GM12865 (cell line): ENCODE data around the gene MICAL2.
A peak's percentile ranks its signal among the peaks of the same experiment; 100 is the strongest.

ENCODE experiments used
- DNase-seq: peaks from one replicate; pipeline ENCODE4 v3.0.0; 2010; ENCODE audit warnings: low read depth
- H3K4me3 ChIP-seq: 2 replicates; pipeline ENCODE4 v1.5.1; 2011; ENCODE audit warnings: mild to moderate bottlenecking, low read depth, low read length, control low read depth
- CTCF ChIP-seq: IDR thresholded peaks from 2 replicates; pipeline ENCODE4 v1.5.1; 2011; ENCODE audit warnings: low read length, control low read depth, low read depth, inconsistent platforms; ENCODE audit not compliant: insufficient read depth; ENCODE audit errors: missing control alignments

MICAL2 gene

GRCh38 chr11:12281571-12282478, 171.4 kb downstream of the MICAL2 start:
- TF ChIP-seq CTCF: peak; percentile 93
- DNase-seq: peak; percentile 78

GRCh38 chr11:12282676-12283075, 172.3 kb downstream of the MICAL2 start:
- H3K4me3 ChIP-seq: no peak overlapping the region
- no peak for DNase-seq
- TF ChIP-seq CTCF: no peak

More at GRCh38 chr11:12281571-12282478, 171.4 kb downstream of the MICAL2 start:
- H3K4me3 ChIP-seq: no peak overlapping the region

- TF ChIP-seq CTCF: no peak
- H3K4me3 ChIP-seq: no peak overlapping the region
- DNase-seq: no peak
Observed at GRCh38 chr11:12284316-12285050, 174.1 kb downstream of the MICAL2 start.

- H3K4me3 ChIP-seq: no peak overlapping the region
- no peak for TF ChIP-seq CTCF
- no peak for DNase-seq
Observed at GRCh38 chr11:12285106-12285505, 174.7 kb downstream of the MICAL2 start.

- no peak for TF ChIP-seq CTCF
- DNase-seq: no peak
- no peak overlapping the region for H3K4me3 ChIP-seq
Observed at GRCh38 chr11:12285811-12286222, 175.4 kb downstream of the MICAL2 start.

GRCh38 chr11:12286606-12287005, 176.2 kb downstream of the MICAL2 start:
- no peak overlapping the region for H3K4me3 ChIP-seq
- no peak for TF ChIP-seq CTCF
- no peak for DNase-seq
